KMS-11 (cell line): ENCODE measurements around the gene SORCS2.

ENCODE experiments used
- H2AFZ ChIP-seq: fragments of 200-600 bp; sonication (generic); 2 replicates; pipeline ENCODE4 v1.6.1; 2016; ENCODE audit warnings: antibody characterized with exemption, mixed run types, low read depth
- H3K27ac ChIP-seq: fragments of 200-600 bp; sonication (generic); 2 replicates; pipeline ENCODE4 v1.6.1; 2016; ENCODE audit warnings: mild to moderate bottlenecking, mixed run types
- H3K27me3 ChIP-seq: fragments of 200-600 bp; sonication (generic); 2 replicates; pipeline ENCODE4 v1.6.1; 2017; ENCODE audit warnings: mild to moderate bottlenecking, low read depth, mixed run types, moderate library complexity; ENCODE audit not compliant: insufficient read depth
- H3K36me3 ChIP-seq: fragments of 200-600 bp; sonication (generic); 2 replicates; pipeline ENCODE4 v1.6.1; 2017; ENCODE audit warnings: mild to moderate bottlenecking, mixed run types; ENCODE audit not compliant: insufficient read depth
- H3K4me1 ChIP-seq: fragments of 200-600 bp; sonication (generic); 2 replicates; pipeline ENCODE4 v1.6.1; 2016; ENCODE audit warnings: mild to moderate bottlenecking, low read depth, mixed run types; ENCODE audit not compliant: poor library complexity, severe bottlenecking
- H3K4me2 ChIP-seq: fragments of 200-600 bp; sonication (generic); 2 replicates; pipeline ENCODE4 v1.7.0; 2016; ENCODE audit warnings: mild to moderate bottlenecking, mixed run types
- H3K4me3 ChIP-seq: fragments of 200-600 bp; sonication (generic); IDR thresholded peaks from 2 replicates; pipeline ENCODE4 v1.6.1; 2017; ENCODE audit warnings: low read depth, low read length, mixed read lengths; ENCODE audit not compliant: insufficient read depth
- H3K79me2 ChIP-seq: fragments of 200-600 bp; sonication (generic); 2 replicates; pipeline ENCODE4 v1.6.1; 2016; ENCODE audit warnings: low read depth, mixed run types; ENCODE audit not compliant: insufficient read depth
- H3K9ac ChIP-seq: fragments of 200-600 bp; sonication (generic); 2 replicates; pipeline ENCODE4 v1.6.1; 2016; ENCODE audit warnings: mild to moderate bottlenecking, mixed run types
- H4K20me1 ChIP-seq: fragments of 200-600 bp; sonication (generic); 2 replicates; pipeline ENCODE4 v1.6.1; 2016; ENCODE audit warnings: mild to moderate bottlenecking, mixed run types; ENCODE audit not compliant: insufficient read depth
- CTCF ChIP-seq: fragments of 200-600 bp; sonication (generic); conservative IDR thresholded peaks from 2 replicates; pipeline ENCODE4 v1.6.1; 2017; ENCODE audit warnings: low read depth, mild to moderate bottlenecking, antibody characterized with exemption, low read length, moderate library complexity, mixed read lengths

SORCS2 gene

GRCh38 chr4:7535094-7535493, 342.8 kb downstream of the SORCS2 start:
- Histone ChIP-seq H2AFZ (no peak overlapping the region), H3K4me2 (no peak overlapping the region), H3K27ac (no peak overlapping the region), H3K27me3 (no peaks in the 10 kb centered on the region), H4K20me1 (no peaks in the 10 kb centered on the region), H3K36me3 (no peaks in the 10 kb centered on the region), H3K4me3 (no peak overlapping the region), H3K9ac (no peak overlapping the region), H3K4me1 (no peaks in the 10 kb centered on the region), H3K79me2 (no peaks in the 10 kb centered on the region)
- no peak for TF ChIP-seq CTCF

GRCh38 chr4:7535619-7536018, 343.3 kb downstream of the SORCS2 start:
- H3K79me2 ChIP-seq: no peaks in the 10 kb centered on the region
- no peak overlapping the region for H3K4me2 ChIP-seq
- H3K9ac ChIP-seq: no peak overlapping the region
- no peaks in the 10 kb centered on the region for H3K36me3 ChIP-seq
- TF ChIP-seq CTCF: no peak
- no peaks in the 10 kb centered on the region for H4K20me1 ChIP-seq
- no peaks in the 10 kb centered on the region for H3K4me1 ChIP-seq
- H3K27me3 ChIP-seq: no peaks in the 10 kb centered on the region
- no peak overlapping the region for H2AFZ ChIP-seq
- H3K4me3 ChIP-seq: no peak overlapping the region
- H3K27ac ChIP-seq: no peak overlapping the region

- Histone ChIP-seq H3K4me1 (no peaks in the 10 kb centered on the region), H2AFZ (no peak overlapping the region), H3K9ac (no peak overlapping the region), H3K27ac (no peak overlapping the region), H3K36me3 (no peaks in the 10 kb centered on the region), H3K4me2 (no peak overlapping the region), H4K20me1 (no peaks in the 10 kb centered on the region), H3K27me3 (no peaks in the 10 kb centered on the region), H3K79me2 (no peaks in the 10 kb centered on the region), H3K4me3 (no peak overlapping the region)
- TF ChIP-seq CTCF: no peak
Observed at GRCh38 chr4:7536876-7537275, 344.5 kb downstream of the SORCS2 start.

- H3K27ac ChIP-seq: no peak overlapping the region
- H3K27me3 ChIP-seq: no peaks in the 10 kb centered on the region
- H3K4me2 ChIP-seq: no peak overlapping the region
- no peaks in the 10 kb centered on the region for H3K79me2 ChIP-seq
- H4K20me1 ChIP-seq: no peaks in the 10 kb centered on the region
- H2AFZ ChIP-seq: no peak overlapping the region
- H3K36me3 ChIP-seq: no peaks in the 10 kb centered on the region
- TF ChIP-seq CTCF: no peak
- H3K4me1 ChIP-seq: no peaks in the 10 kb centered on the region
- H3K4me3 ChIP-seq: no peak overlapping the region
- no peak overlapping the region for H3K9ac ChIP-seq
Observed at GRCh38 chr4:7537853-7538400, 345.6 kb downstream of the SORCS2 start.

GRCh38 chr4:7538518-7538917, 346.2 kb downstream of the SORCS2 start:
- no peaks in the 10 kb centered on the region for H3K27me3 ChIP-seq
- H3K79me2 ChIP-seq: no peaks in the 10 kb centered on the region
- no peaks in the 10 kb centered on the region for H3K36me3 ChIP-seq
- H3K9ac ChIP-seq: no peak overlapping the region
- H3K27ac ChIP-seq: no peak overlapping the region
- no peak overlapping the region for H2AFZ ChIP-seq
- H3K4me2 ChIP-seq: no peak overlapping the region
- H4K20me1 ChIP-seq: no peaks in the 10 kb centered on the region
- TF ChIP-seq CTCF: no peak
- no peaks in the 10 kb centered on the region for H3K4me1 ChIP-seq
- no peak overlapping the region for H3K4me3 ChIP-seq
